Natural killer cell (primary cell): Measurements from ENCODE around the gene SRPK2. TPM values are rescaled to one million over a fixed set of nuclear protein-coding genes. Genes with fewer than 3 reads are reported as not detected.
"Not testable (repeated sequence)": the region's sequence is repeated elsewhere in the genome, so short reads cannot be mapped to it uniquely, and the experiment has no call there.

Experiments
- ATAC-seq, 3 donors: fragments of 150-1000 bp in 2 of 3; fragments of 200-7000 bp in 1 of 3; cut with Tn5 transposase; 1 replicate in 1 of 3; 2 replicates in 2 of 3; pipeline ENCODE4 v1.10.0; 2021; ENCODE audit warnings: mild to moderate bottlenecking in 2 of 3, moderate library complexity in 2 of 3
- DNase-seq, 2 donors: peaks; one replicate each; pipeline versions ENCODE4 v3.0.0 to v3.0.0-alpha.2; 2013 to 2021; ENCODE audit warnings: mixed read lengths in 1 of 2
- H3K27ac ChIP-seq: one replicate; pipeline ENCODE4 v1.5.1; 2013; ENCODE audit warnings: mild to moderate bottlenecking, low read length
- H3K27me3 ChIP-seq: one replicate; pipeline ENCODE4 v1.6.1; 2013; ENCODE audit warnings: low read length; ENCODE audit not compliant: control insufficient read depth, insufficient read depth
- H3K36me3 ChIP-seq: one replicate; pipeline ENCODE4 v1.6.1; 2013; ENCODE audit warnings: low read length; ENCODE audit not compliant: control insufficient read depth, insufficient read depth
- H3K4me1 ChIP-seq: one replicate; pipeline ENCODE4 v1.6.1; 2013; ENCODE audit warnings: low read length; ENCODE audit not compliant: control insufficient read depth, insufficient read depth
- H3K4me3 ChIP-seq: one replicate; pipeline ENCODE4 v1.5.1; 2013; ENCODE audit warnings: low read length
- H3K9me3 ChIP-seq: one replicate; pipeline ENCODE4 v1.6.1; 2013; ENCODE audit warnings: low read length; ENCODE audit not compliant: control insufficient read depth, insufficient read depth
- H3K27ac Mint-ChIP-seq, 2 donors: one replicate each; pipeline ENCODE4 v1.8.0; 2022; ENCODE audit warnings: mild to moderate bottlenecking in 2 of 2, mixed read lengths in 2 of 2, moderate library complexity in 1 of 2
- H3K27me3 Mint-ChIP-seq, 2 donors: one replicate each; pipeline ENCODE4 v1.8.0; 2022; ENCODE audit warnings: low read depth in 2 of 2, mixed read lengths in 2 of 2
- H3K36me3 Mint-ChIP-seq: one replicate; pipeline ENCODE4 v1.8.0; 2022; ENCODE audit warnings: mixed read lengths
- H3K4me1 Mint-ChIP-seq, 2 donors: one replicate each; pipeline ENCODE4 v1.8.0; 2022; ENCODE audit warnings: mixed read lengths in 2 of 2
- H3K4me3 Mint-ChIP-seq: one replicate; pipeline ENCODE4 v1.8.0; 2022; ENCODE audit warnings: mild to moderate bottlenecking, moderate library complexity, mixed read lengths
- H3K9me3 Mint-ChIP-seq, 2 donors: one replicate each; pipeline ENCODE4 v1.8.0; 2022; ENCODE audit warnings: mixed read lengths in 2 of 2
- CTCF ChIP-seq: fragments of 200-600 bp; IDR thresholded peaks from one replicate; pipeline ENCODE4 v1.8.0; 2022; ENCODE audit warnings: antibody characterized with exemption
- WGBS: methylation state at CpG from one replicate; pipeline ENCODE4 v1.1.7; 2013; ENCODE audit warnings: missing lambda C conversion rate; ENCODE audit not compliant: insufficient coverage; 5-methylcytosine and 5-hydroxymethylcytosine counted together
- intact Hi-C: fragments of 100-400 bp; cut with micrococcal nuclease; formaldehyde crosslinking; loops from one replicate; pipeline ENCODE4 v1.14.2; 2022
- total RNA-seq, 4 donors: library from RNA; stranded (reverse); fragments of 120-200 nt in 1 of 4; gene quantifications; one replicate each; pipeline versions ENCODE4 v1.2.3 to v1.2.4, GENCODE V29; 2013 to 2022

SRPK2 gene
- total RNA-seq, 3 donors from 2014 or later (not counting 1 experiment from before 2014, with no cell fraction given), result 103 to 121 (median 108) TPM

DNA sequence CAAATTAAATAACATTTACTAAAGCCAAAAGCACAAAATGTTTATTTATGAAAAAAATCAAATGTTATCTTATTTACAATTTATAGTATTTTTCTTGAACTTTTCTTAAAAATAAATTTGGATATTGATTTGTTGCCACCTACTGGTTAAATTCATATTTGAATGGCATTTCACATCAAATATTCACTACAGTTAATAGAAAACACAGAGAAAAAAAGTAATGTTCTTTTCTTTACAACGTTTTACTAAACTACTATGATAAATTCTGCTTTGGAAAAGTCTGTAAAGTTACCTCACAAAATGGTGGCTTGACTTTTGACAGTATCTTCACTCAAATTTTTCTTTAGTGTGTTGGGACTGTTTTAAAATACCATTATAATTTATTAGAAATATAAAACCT lies 52.7 kb downstream of the SRPK2 start:
- ATAC-seq (no peak), DNase-seq (peak in 1 of 2 donors; percentile 43)
- Histone ChIP-seq H3K36me3 (no peaks in the 10 kb centered on the region), H3K4me3 (no peak overlapping the region), H3K27ac (no peak overlapping the region), H3K27me3 (no peaks in the 10 kb centered on the region), H3K4me1 (peaks cover 15% of the 10 kb centered on the region), H3K9me3 (no peaks in the 10 kb centered on the region)
- WGBS, result no CpG with 5 or more reads among the region's 1 CpG
- intact Hi-C loops, result loop anchor here (5.0 kb wide), 1 partner anchor 184 kb away; no protein-coding TSS in a partner anchor
- Mint-ChIP-seq H3K27me3 (no peaks in the 10 kb centered on the region), H3K36me3 (no peaks in the 10 kb centered on the region), H3K27ac (no peak overlapping the region), H3K9me3 (no peaks in the 10 kb centered on the region), H3K4me3 (no peak overlapping the region), H3K4me1 (peaks cover 25 to 29% of the 10 kb centered on the region in 2 donors)
- TF ChIP-seq CTCF, result peak; percentile 64

DNA sequence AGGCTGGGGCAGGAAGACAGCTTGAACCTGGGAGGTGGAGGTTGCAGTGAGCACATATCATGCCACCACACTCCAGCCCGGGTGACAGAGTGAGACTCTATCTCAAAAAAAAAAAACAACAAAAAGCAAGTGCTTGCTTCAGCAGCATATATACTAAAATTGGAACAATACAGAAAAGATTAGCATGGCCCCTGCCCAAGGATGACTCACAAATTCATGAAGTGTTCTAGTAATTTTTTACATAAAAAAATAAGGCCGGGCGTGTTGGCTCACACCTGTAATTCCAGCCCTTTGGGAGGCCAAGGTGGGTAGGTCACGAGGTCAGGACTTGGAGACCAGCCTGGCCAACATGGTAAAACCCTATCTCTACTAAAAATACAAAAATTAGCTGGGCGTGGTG lies 56.1 kb downstream of the SRPK2 start:
- H3K4me3 Mint-ChIP-seq, ATAC-seq, intact Hi-C loops, H3K27ac ChIP-seq, H3K9me3 ChIP-seq, H3K36me3 Mint-ChIP-seq, H3K27me3 ChIP-seq, H3K9me3 Mint-ChIP-seq, DNase-seq, H3K36me3 ChIP-seq, H3K27me3 Mint-ChIP-seq, H3K4me3 ChIP-seq: not testable (repeated sequence)
- Mint-ChIP-seq H3K4me1 (peaks cover 27% of the 10 kb centered on the region in 2 donors), H3K27ac (peak overlapping the region; percentile 78 to 80)
- peaks cover 14% of the 10 kb centered on the region for H3K4me1 ChIP-seq
- WGBS, result 88% methylated on average over 5 of the region's 5 CpGs

DNA sequence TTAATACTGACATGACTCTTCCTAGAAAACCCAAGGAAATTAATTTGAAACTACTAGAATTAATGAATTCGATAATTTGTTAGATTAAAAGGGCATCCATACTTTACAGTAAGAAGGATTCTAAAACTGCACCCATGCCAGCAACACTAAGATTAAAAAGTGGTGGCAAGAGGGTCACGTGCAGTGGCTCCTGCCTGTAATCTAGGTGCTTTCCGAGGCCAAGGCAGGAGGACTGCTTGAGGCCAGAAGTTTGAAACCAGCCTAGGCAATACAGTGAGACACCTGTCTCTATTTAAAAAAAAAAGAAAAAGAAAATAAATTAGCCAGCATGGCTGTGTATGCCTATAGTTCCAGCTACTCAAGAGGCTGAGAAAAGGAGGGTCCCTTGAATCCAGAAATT lies 58.2 kb downstream of the SRPK2 start:
- intact Hi-C loops, result no loop called here
- ATAC-seq (peak in 1 of 3 donors; percentile 31), DNase-seq (no peak)
- WGBS, result 96% methylated on average over 3 of the region's 3 CpGs
- no peaks in the 10 kb centered on the region for H3K27me3 Mint-ChIP-seq
- Histone ChIP-seq H3K27me3 (no peaks in the 10 kb centered on the region), H3K4me1 (peaks cover 14% of the 10 kb centered on the region), H3K4me3 (no peak overlapping the region), H3K36me3 (no peaks in the 10 kb centered on the region), H3K27ac (no peak overlapping the region), H3K9me3 (no peaks in the 10 kb centered on the region)
- peak overlapping the region; percentile 9 for H3K4me3 Mint-ChIP-seq
- no peaks in the 10 kb centered on the region for H3K9me3 Mint-ChIP-seq
- no peaks in the 10 kb centered on the region for H3K36me3 Mint-ChIP-seq
- H3K27ac Mint-ChIP-seq, result peak overlapping the region; percentile 65 to 78
- no peak for TF ChIP-seq CTCF
- peaks cover 37 to 46% of the 10 kb centered on the region in 2 donors for H3K4me1 Mint-ChIP-seq

DNA sequence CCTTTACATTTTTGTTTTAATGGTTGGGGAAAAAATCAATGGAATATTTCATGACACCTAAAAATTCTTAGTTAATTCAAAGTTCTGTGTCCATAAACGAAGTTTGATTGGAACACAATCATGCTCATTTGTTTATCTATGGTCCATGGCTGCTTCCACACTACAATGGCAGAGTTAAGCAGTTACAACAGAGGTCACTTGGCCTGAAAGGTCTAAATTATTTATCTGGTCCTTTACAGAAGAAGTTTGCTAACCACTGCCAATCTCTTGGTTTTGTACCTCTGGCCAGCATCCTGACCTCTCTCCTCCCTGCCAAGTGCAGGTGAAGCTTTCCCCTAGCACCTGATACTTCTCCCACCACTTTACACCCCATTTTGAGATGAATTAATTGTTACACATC lies 61.5 kb downstream of the SRPK2 start:
- Mint-ChIP-seq H3K4me1 (peaks cover 51 to 64% of the 10 kb centered on the region in 2 donors), H3K9me3 (no peaks in the 10 kb centered on the region), H3K27ac (peak overlapping the region; percentile 34 to 63), H3K4me3 (no peak overlapping the region), H3K36me3 (no peaks in the 10 kb centered on the region), H3K27me3 (no peaks in the 10 kb centered on the region)
- no peak for DNase-seq
- ATAC-seq, result no peak
- Histone ChIP-seq H3K4me1 (peaks cover 7% of the 10 kb centered on the region), H3K9me3 (no peaks in the 10 kb centered on the region), H3K4me3 (no peak overlapping the region), H3K36me3 (no peaks in the 10 kb centered on the region), H3K27me3 (no peaks in the 10 kb centered on the region), H3K27ac (no peak overlapping the region)
- intact Hi-C loops, result no loop called here
- WGBS, result 94% methylated on average over 1 of the region's 1 CpG
- TF ChIP-seq CTCF, result no peak
